Neuron (in vitro differentiated cells): ENCODE measurements around the gene ZSCAN25.

Source experiments
- H2AFZ ChIP-seq: one replicate; pipeline ENCODE4 v1.6.1; 2013; ENCODE audit warnings: low read depth, mild to moderate bottlenecking, inconsistent platforms, low read length, moderate library complexity
- H3K27me3 ChIP-seq: one replicate; pipeline ENCODE4 v1.6.1; 2013; ENCODE audit warnings: low read length; ENCODE audit not compliant: insufficient read depth
- H3K36me3 ChIP-seq: one replicate; pipeline ENCODE4 v1.6.1; 2013; ENCODE audit warnings: low read length; ENCODE audit not compliant: insufficient read depth
- H3K4me1 ChIP-seq: one replicate; pipeline ENCODE4 v1.6.1; 2013; ENCODE audit warnings: low read length; ENCODE audit not compliant: insufficient read depth
- H3K4me3 ChIP-seq: 2 replicates; pipeline ENCODE4 v1.5.1; 2013; ENCODE audit warnings: mild to moderate bottlenecking, low read length, moderate library complexity
- H3K9me3 ChIP-seq: one replicate; pipeline ENCODE4 v1.6.1; 2013; ENCODE audit warnings: low read length

ZSCAN25 gene

DNA sequence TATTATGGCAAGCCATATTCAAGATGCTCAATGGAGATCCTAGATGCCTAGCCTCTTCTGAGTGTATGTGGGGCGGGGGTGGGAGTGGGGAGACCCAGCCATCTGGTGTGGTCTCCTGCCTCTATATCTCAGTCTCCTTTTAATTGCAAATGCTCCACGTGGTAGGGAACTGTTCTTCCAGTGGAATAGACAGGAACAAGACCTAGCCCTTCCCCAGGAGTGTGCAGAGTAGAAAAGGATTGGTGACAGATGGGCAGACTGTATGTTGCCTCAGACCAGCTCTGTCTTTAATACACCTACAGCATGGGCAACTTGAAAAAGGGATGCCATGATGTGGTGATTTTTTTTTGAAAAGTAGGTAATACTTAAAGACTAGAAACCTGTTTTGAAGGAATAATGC is 50.4 kb downstream of the ZSCAN25 start:
- Histone ChIP-seq H2AFZ (no peak overlapping the region), H3K9me3 (no peaks in the 10 kb centered on the region)

DNA sequence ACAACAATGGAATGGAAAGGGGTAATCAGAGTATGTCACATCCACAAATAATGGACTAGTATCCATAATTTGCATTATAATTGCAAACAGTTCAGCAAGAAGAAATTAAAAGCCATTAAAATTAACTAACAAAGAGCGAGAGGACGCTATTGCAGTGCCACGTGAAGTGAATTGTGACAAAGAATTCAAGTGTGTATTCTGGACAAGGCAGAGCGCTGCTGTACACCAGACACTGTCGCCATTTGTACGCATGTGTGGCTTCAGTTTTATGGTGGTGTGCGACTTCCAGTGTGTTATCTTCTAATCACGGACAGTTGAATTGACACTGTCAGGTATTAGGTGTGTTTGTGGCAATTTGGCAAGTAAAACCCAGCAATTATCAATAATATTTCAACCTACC is 51.8 kb downstream of the ZSCAN25 start:
- Histone ChIP-seq H3K4me3 (no peak overlapping the region), H2AFZ (no peak overlapping the region), H3K36me3 (no peaks in the 10 kb centered on the region), H3K4me1 (peaks cover 3% of the 10 kb centered on the region), H3K27me3 (no peaks in the 10 kb centered on the region), H3K9me3 (no peaks in the 10 kb centered on the region)

More for the DNA sequence above, 50.4 kb downstream of the ZSCAN25 start:
- no peak overlapping the region for H3K4me3 ChIP-seq
- H3K27me3 ChIP-seq = no peaks in the 10 kb centered on the region
- H3K4me1 ChIP-seq = peaks cover 3% of the 10 kb centered on the region
- H3K36me3 ChIP-seq = no peaks in the 10 kb centered on the region

DNA sequence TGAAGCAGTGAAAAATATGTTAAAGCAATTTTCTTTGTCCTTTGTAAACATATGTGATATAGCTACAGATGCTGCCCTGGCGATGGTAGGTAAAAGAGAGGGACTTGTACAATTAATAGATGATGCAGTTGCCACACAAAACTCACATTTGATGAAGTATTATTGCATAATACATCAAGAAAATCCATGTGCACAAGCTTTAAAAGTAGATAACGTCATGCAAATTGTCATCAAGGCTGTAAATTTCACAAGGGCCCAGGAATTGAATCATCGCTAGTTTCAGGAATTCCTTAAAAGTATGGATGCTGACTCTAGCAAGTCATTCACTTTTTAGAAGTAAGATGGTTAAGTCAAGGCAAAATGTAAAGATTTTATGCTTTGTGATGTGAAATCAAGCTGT is 53.0 kb downstream of the ZSCAN25 start:
- H3K36me3 ChIP-seq = no peaks in the 10 kb centered on the region

GRCh38 chr7:99672573-99672972 is 55.8 kb downstream of the ZSCAN25 start:
- Histone ChIP-seq H3K27me3 (no peaks in the 10 kb centered on the region), H3K4me3 (no peak overlapping the region), H2AFZ (no peak overlapping the region), H3K4me1 (peaks cover 3% of the 10 kb centered on the region), H3K36me3 (no peaks in the 10 kb centered on the region), H3K9me3 (no peaks in the 10 kb centered on the region)

More for the DNA sequence above, 53.0 kb downstream of the ZSCAN25 start:
- H3K4me1 ChIP-seq = peaks cover 3% of the 10 kb centered on the region
- H3K27me3 ChIP-seq = no peaks in the 10 kb centered on the region
- no peaks in the 10 kb centered on the region for H3K9me3 ChIP-seq
- H2AFZ ChIP-seq = no peak overlapping the region
- no peak overlapping the region for H3K4me3 ChIP-seq

DNA sequence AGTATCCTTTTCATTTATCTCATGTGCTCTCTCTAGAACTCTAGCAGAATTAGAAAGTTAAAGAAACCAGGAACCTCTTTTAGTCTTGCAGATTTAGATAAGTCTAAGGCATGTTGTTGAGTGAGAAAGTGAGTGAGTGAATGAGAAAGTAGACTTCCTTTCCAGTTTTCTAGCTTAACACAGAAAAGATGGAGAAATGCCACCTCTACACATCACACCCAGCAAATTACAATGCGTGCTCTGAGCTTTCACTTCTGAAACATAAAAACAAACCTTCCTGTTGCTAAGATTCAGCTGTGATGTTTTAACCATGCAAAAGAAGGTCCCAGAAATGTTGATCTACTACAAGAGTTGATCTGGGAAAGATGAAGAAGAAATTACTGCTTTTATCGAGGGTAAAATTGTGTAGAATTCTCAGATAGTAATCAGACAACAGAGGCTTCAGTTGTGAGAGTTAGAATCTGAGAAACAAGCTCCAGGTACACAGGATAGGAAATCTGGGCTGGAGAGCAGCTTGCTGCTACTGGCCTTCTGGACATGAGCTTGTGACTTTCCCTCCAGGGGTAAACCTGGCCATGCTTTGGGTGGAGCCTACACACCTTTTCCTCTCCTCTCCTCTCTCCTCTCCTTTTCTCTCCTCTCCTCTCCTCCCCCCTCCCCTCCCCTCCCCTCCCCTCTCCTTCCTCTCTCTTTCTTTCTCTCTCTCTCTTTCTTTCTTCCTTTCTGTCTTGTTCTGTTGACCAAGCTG is 58.4 kb downstream of the ZSCAN25 start:
- Histone ChIP-seq H3K4me3 (no peak overlapping the region), H3K27me3 (no peaks in the 10 kb centered on the region), H3K9me3 (no peaks in the 10 kb centered on the region), H2AFZ (no peak overlapping the region), H3K36me3 (no peaks in the 10 kb centered on the region), H3K4me1 (no peaks in the 10 kb centered on the region)

GRCh38 chr7:99677013-99677647 is 60.4 kb downstream of the ZSCAN25 start:
- no peaks in the 10 kb centered on the region for H3K9me3 ChIP-seq
- no peaks in the 10 kb centered on the region for H3K27me3 ChIP-seq
- no peak overlapping the region for H3K4me3 ChIP-seq
- no peaks in the 10 kb centered on the region for H3K4me1 ChIP-seq
- H2AFZ ChIP-seq = no peak overlapping the region
- no peaks in the 10 kb centered on the region for H3K36me3 ChIP-seq

- H3K4me1 ChIP-seq = no peaks in the 10 kb centered on the region
- no peak overlapping the region for H2AFZ ChIP-seq
- no peaks in the 10 kb centered on the region for H3K36me3 ChIP-seq
- no peaks in the 10 kb centered on the region for H3K9me3 ChIP-seq
- H3K27me3 ChIP-seq = no peaks in the 10 kb centered on the region
- no peak overlapping the region for H3K4me3 ChIP-seq
These were observed 60.9 kb downstream of the ZSCAN25 start for GRCh38 chr7:99677648-99678045.

DNA sequence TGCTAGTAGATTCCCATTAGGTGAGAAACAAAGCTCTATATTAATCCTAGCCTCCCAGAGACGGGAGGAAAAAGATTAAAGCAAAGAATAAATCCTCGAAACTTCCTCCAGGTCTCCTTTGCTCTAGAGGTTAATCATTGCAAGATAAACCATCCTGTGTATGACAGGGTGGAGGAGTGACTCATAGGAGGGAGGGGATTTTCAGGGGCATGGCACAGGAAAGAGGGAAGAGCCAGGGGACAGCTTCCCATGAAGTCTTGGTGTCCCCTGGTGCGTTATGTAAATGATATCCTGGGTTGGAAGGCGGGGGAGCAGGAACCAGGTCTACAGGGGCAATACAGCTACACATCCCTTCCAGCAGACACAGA is 62.3 kb downstream of the ZSCAN25 start:
- H2AFZ ChIP-seq = no peak overlapping the region
- H3K4me1 ChIP-seq = no peaks in the 10 kb centered on the region
- no peaks in the 10 kb centered on the region for H3K27me3 ChIP-seq
- no peak overlapping the region for H3K4me3 ChIP-seq
- H3K36me3 ChIP-seq = no peaks in the 10 kb centered on the region
- peaks cover 2% of the 10 kb centered on the region for H3K9me3 ChIP-seq

DNA sequence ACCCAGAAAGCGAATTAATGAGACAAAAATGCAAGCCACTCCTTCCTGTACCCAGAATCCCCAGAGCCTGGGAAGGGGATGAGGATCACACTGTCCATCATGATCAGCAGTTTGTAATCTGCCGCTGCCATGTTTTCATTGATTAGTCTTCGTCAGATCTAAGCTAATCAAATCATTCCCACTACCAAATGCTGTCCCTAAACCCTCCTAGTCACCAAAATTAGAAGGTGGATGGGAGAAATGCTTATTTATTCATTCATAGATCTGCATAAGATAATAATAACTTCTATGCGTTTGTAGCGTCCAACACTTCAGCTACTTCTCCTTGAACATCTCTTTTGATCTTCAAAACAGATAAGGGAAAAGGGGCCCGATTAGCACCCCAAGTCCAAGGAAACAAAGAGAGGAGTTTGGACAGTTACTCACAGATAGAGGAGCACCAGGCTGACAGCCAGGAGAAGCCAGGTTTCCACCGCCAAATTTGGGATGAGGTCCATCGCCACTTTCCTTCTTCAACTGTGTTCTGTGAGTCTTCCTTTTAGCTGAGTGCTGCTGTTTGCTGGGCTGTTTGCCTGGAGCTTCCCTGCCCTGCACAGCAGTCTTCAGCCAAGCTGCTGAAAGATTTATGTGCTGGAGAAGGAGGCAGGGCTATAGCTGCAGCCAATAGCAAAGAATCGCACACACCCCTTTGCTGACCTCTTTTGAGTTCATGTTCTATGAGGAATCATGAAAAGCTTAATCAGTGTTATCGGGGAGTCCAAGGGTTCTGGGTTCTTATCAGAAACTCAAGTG is 62.9 kb downstream of the ZSCAN25 start, which contains the start of gene CYP3A5:
Gene CYP3A5 (minus strand): TSS at position 597 of the 792 bp plus-strand sequence. CDS start 100 bp downstream, at position 497.
- peaks cover 2% of the 10 kb centered on the region for H3K9me3 ChIP-seq
- no peaks in the 10 kb centered on the region for H3K27me3 ChIP-seq
- no peaks in the 10 kb centered on the region for H3K36me3 ChIP-seq
- H3K4me3 ChIP-seq = no peak within 1 kb of the TSS
- no peak within 1 kb of the TSS for H2AFZ ChIP-seq
- no peaks in the 10 kb centered on the region for H3K4me1 ChIP-seq
